ENCODE measurements around the gene RNF213.

Gene RNF213

GRCh38 chr17:80315517-80316182 is 55.0 kb downstream of the RNF213 start:
- DNase-seq (ENCODE audit: low read depth) = no peak
- no peak for TF ChIP-seq CTCF (conservative IDR thresholded peaks at IDR 0.05; ENCODE audit: low read depth, low read length)
- no peak overlapping the region for H3K4me3 ChIP-seq (ENCODE audit: low read length)

- no peak overlapping the region for H3K4me3 ChIP-seq (ENCODE audit: low read length)
- no peak for TF ChIP-seq CTCF (conservative IDR thresholded peaks at IDR 0.05; ENCODE audit: low read depth, low read length)
- no peak for DNase-seq (ENCODE audit: low read depth)
Measured at GRCh38 chr17:80316431-80316830, 55.8 kb downstream of the RNF213 start.

- no peak for TF ChIP-seq CTCF (conservative IDR thresholded peaks at IDR 0.05; ENCODE audit: low read depth, low read length)
- DNase-seq (ENCODE audit: low read depth) = no peak
- no peak overlapping the region for H3K4me3 ChIP-seq (ENCODE audit: low read length)
Measured at GRCh38 chr17:80316927-80317705, 56.5 kb downstream of the RNF213 start.

- no peak overlapping the region for H3K4me3 ChIP-seq (ENCODE audit: low read length)
- no peak for DNase-seq (ENCODE audit: low read depth)
- no peak for TF ChIP-seq CTCF (conservative IDR thresholded peaks at IDR 0.05; ENCODE audit: low read depth, low read length)
Measured at GRCh38 chr17:80317706-80317980, 57.0 kb downstream of the RNF213 start.

- no peak for DNase-seq (ENCODE audit: low read depth)
- no peak overlapping the region for H3K4me3 ChIP-seq (ENCODE audit: low read length)
- no peak for TF ChIP-seq CTCF (conservative IDR thresholded peaks at IDR 0.05; ENCODE audit: low read depth, low read length)
Measured at GRCh38 chr17:80318166-80318565, 57.5 kb downstream of the RNF213 start.

- TF ChIP-seq CTCF (conservative IDR thresholded peaks at IDR 0.05; ENCODE audit: low read depth, low read length) = no peak
- H3K4me3 ChIP-seq (ENCODE audit: low read length) = no peak overlapping the region
- no peak for DNase-seq (ENCODE audit: low read depth)
Measured at GRCh38 chr17:80319262-80319998, 58.8 kb downstream of the RNF213 start.
